ENCODE data around the gene C1QTNF1.
A peak's percentile ranks its signal among the peaks of the same experiment; 100 is the strongest.

The C1QTNF1 gene, protein sequence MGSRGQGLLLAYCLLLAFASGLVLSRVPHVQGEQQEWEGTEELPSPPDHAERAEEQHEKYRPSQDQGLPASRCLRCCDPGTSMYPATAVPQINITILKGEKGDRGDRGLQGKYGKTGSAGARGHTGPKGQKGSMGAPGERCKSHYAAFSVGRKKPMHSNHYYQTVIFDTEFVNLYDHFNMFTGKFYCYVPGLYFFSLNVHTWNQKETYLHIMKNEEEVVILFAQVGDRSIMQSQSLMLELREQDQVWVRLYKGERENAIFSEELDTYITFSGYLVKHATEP

DNA sequence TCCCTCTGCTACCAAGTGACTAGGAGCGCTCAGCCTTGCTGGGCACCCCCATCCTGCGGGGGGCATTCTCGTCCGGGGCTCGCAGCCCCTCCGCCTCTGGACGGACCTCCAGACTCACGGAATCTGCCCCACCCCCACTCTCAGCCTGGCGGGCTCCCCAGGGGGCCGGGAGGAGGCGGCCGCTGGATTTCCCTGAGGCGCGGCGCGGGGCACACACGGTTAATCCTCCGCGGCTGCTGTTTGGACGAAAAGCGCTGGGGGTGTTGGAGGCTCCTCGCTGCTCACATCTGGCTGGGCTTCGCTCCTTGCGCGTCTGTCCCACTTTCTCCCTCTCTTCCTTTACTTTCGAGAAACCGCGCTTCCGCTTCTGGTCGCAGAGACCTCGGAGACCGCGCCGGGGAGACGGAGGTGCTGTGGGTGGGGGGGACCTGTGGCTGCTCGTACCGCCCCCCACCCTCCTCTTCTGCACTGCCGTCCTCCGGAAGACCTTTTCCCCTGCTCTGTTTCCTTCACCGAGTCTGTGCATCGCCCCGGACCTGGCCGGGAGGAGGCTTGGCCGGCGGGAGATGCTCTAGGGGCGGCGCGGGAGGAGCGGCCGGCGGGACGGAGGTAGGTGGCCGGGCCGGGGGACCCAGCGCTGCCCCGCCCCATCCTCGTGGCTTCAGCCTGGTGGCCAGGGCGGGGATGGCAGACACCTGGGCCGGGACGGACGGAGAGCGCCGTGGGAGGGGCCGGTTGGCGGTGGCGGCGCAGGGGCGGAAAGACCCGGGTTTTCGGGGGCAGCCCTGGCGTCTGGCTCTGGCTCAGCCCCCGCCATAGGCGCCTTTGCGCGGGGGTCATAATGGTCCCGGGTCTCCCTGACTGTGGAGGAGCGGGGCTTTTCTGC lies at the start of gene C1QTNF1:
Gene C1QTNF1 (plus strand): TSS at position 284 of the 886 bp plus-strand sequence. CDS start 19,800 bp downstream, outside the sequence.
- DNase-seq (ENCODE audit: low spot score): peak; percentile 86

GRCh38 chr17:78974635-78975591 lies 49.1 kb upstream of the C1QTNF1 start:
- no peak for DNase-seq (ENCODE audit: low spot score)

DNA sequence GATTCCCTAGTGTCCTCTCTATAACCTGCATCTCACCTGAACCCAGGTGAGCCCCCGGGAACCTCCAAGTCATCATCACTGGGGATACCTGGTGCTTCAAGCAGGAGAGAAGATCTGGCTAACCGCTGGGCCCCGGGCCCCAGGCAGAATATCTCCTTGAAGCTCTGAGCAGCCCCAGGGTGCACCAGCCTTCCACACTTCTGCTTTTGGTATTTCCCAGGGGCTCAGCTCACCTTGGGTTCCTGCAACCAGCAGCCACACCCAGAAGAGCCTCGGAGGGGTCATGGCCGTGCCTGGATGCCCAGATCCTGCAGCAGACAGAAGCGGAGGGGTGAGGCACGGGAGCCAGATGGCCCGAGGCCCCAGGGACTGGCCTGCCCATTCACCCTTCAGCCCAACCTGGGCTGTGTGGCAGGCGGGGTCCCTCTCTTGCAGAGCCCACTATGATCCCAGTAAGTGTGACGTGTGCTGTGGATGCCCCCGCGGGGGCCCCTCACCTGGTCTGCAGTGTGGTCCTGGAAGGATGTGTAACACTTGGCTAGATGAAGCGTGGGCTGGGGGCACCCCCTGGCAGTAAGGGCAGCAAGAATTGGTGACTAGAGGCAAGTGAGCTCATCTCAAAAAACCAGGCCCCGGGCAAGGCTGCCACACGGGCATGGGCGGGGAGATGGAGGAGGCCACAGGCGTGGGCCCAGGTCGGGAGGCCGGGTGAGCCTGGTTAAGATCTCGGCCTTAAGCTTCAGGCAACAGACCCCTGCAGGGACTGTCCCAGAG lies 46.9 kb upstream of the C1QTNF1 start:
- no peak for DNase-seq (ENCODE audit: low spot score)

GRCh38 chr17:78977681-78977943 lies 46.4 kb upstream of the C1QTNF1 start:
- DNase-seq (ENCODE audit: low spot score): no peak

- DNase-seq (ENCODE audit: low spot score): no peak
These were observed 45.7 kb upstream of the C1QTNF1 start for GRCh38 chr17:78977997-78978973.

GRCh38 chr17:78979780-78980623 lies 44.0 kb upstream of the C1QTNF1 start, which contains the start of gene LGALS3BP:
LGALS3BP (minus strand) TSS chr17:78979923; CDS start chr17:78977191, 2,732 bp downstream.
- DNase-seq (ENCODE audit: low spot score): peak; percentile 74

DNA sequence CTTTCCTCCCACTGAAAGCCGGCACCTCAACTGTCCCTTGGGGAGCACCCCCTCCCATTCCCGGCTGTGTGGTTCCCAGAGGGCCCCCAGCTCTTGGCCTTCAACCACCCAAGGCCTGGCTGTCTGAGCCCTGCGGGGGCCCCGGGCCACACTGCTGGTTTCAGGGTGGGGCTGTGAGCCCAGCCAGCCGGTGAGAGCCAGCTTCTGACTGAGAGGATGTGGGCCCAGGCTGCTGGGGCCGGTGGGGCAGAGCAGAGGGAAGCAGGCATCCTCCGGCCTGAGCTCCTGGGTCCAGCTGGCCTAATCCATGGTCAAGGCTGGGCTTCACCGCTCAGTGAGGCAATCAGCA lies 43.4 kb upstream of the C1QTNF1 start:
- no peak for DNase-seq (ENCODE audit: low spot score)

- no peak for DNase-seq (ENCODE audit: low spot score)
These were observed 42.7 kb upstream of the C1QTNF1 start for GRCh38 chr17:78981010-78981888.

- no peak for DNase-seq (ENCODE audit: low spot score)
These were observed 38.6 kb upstream of the C1QTNF1 start for GRCh38 chr17:78985395-78985794.

DNA sequence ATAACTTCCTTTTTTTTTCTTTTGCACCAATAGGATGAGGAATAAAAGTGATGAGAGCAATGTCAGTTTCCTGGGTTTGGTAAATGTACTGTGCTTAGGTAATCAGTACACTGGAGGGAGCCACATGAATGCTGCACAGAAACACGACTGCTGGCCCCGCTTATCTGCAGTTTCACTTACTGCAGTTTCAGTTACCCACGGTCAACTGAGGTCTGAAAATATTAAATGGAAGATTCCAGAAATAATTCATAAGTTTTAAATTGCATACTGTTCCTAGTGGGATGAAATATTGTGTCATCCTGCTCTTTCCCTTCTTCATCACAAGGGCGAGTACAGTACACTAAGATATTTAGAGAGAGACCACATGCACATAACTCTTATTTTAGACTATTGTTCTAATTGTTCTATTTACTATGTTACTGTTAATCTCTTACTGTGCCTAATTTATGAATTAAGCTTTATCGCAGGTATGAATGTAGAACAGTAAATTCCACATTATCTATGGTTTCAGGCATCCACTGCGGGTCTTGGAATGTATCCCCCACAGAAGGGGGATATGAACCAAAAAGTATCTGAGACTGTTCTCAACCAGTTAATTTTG lies 37.8 kb upstream of the C1QTNF1 start:
- no peak for DNase-seq (ENCODE audit: low spot score)

DNA sequence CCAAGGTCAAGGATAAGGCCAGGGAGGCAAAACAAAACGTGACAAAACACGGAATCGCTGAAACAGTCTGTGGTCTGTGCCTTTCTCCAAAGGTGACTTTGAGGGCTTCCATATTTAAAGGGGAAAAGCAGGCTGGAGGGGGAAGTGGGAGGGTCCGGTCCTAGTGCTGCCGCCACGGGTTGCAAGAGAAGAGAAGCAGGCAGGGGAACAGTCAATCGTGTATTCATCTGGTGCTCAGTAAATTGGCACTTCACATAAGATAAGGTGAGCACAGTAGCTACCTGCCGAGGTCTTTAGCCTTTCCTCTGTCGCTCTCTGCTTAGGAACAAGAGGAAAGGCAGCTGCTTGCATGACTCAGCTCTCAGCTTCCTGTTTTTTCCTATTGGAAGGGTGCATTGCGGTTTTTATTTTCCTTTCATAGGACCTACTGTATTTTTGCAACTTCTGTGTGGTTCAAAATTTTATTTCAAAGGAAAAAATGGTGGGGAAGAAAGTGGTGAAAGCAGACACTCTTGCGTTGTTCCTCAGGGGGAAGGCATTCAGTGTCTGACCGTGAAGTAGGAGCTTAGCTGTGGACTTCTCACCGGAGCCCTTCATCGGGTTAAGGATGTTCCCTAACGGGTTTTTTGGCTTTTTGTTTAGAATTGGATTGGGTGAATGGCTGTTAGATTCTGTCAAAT lies 37.2 kb upstream of the C1QTNF1 start:
- no peak for DNase-seq (ENCODE audit: low spot score)

- DNase-seq (ENCODE audit: low spot score): no peak
These were observed 35.8 kb upstream of the C1QTNF1 start for GRCh38 chr17:78988152-78988551.

GRCh38 chr17:78990349-78991016 lies 33.5 kb upstream of the C1QTNF1 start:
- DNase-seq (ENCODE audit: low spot score): no peak

DNA sequence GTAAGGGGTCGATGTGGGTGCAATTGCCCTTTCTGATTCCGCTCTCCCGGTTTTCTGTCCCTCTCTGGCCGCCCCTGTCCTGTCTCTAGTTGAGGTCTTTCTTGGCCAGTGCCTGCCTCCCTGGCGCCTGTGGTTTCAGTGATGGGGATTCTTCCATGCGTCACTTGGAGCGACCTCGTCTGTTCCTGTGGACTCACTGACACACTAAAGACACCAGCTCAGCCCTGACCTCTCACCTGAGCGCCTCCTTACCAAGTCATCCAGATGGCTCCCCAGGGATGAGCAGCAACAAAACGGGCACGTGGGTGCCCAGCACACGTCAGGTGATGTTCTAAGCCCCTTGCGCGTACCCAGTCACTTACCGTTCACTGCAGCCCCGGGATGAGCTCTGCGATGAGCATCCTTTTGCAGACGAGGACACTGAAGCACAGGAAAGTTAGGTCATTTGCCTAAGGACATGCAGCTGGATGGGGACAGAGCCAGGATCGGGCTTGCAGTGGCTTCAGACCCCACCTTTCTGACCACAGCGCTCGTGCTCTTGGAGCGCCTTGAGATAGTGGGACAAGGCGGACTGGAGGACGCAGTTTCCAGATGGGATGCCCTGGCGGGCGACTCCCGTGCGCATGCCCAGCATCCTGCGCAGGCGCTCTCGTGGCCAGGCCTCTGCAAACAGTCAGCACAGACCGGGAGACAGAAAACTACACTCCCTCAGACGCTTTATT lies 32.8 kb upstream of the C1QTNF1 start:
- DNase-seq (ENCODE audit: low spot score): no peak

DNA sequence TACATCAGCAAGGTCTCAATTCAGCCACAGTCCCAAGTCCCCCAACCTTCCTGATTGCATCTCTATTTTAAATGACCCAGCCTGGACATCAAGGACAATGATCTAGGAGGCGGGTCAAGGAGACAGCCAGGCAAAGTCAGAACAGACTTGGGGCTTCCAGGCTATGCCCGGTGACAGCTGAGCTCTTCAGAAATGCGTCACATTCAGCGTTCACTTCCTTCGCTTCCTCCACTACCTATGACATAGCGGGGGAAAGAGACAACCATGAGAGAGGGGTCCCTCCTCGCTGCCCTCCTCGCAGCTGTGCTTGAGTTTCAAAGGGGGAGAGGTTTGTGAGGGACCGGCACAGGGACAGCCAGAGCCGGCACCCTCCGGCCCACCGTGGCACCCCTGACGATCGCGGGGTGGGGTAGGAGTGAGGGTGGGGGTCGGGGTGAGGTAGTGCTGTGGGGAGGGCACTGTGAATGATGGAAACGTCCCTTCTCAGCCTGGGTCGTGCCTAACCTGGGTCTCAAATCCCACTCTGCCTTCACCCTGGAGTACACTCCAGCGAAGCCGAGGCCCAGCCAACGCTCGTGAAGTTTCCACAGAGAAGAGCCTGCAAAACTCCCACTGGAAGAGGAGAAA lies 31.9 kb upstream of the C1QTNF1 start:
- DNase-seq (ENCODE audit: low spot score): no peak
